ENCODE results near the gene ADNP. TPM values are rescaled to one million over a fixed set of nuclear protein-coding genes. Genes with fewer than 3 reads are reported as not detected.
"Not testable (repeated sequence)": the region's sequence is repeated elsewhere in the genome, so short reads cannot be mapped to it uniquely, and the experiment has no call there.

The ADNP gene
- 22.5 TPM for total RNA-seq

GRCh38 chr20:50931306-50932015 is at the start of gene ADNP:
ADNP (minus strand) TSS chr20:50931437; CDS start chr20:50903996, 27,441 bp downstream.
- Histone ChIP-seq H3K27me3 (no peaks in the 10 kb centered on the region), H3K27ac (peak within 1 kb of the TSS; percentile 99), H3K36me3 (peaks cover 19 to 25% of the 10 kb centered on the region in 2 donors), H3K4me3 (peak within 1 kb of the TSS; percentile 89 to 98), H3K4me1 (peaks cover 0 to 7% of the 10 kb centered on the region in 2 donors), H3K9me3 (no peaks in the 10 kb centered on the region)
- intact Hi-C loops (cut with DNase I), result loop anchor here (1.0 kb wide), 1 partner anchor 27 kb away; the partner anchor contains the start of genes DPM1 and MOCS3
- DNase-seq (ENCODE audit: low spot score in 2 of 2), result peak; percentile 73 to 95
- peak; percentile 75 to 96 (median 83) for TF ChIP-seq CTCF (IDR thresholded peaks at IDR 0.05)

- DNase-seq (ENCODE audit: low spot score in 2 of 2), result no peak
- H3K9me3 ChIP-seq, result no peaks in the 10 kb centered on the region
- TF ChIP-seq CTCF (IDR thresholded peaks at IDR 0.05), result no peak
- H3K27me3 ChIP-seq, result no peaks in the 10 kb centered on the region
- intact Hi-C loops (cut with DNase I), result no loop called here
- H3K4me1 ChIP-seq, result no peaks in the 10 kb centered on the region
- no peaks in the 10 kb centered on the region for H3K36me3 ChIP-seq
- H3K27ac ChIP-seq, result no peak overlapping the region
- no peak overlapping the region for H3K4me3 ChIP-seq
These were observed 48.9 kb upstream of the ADNP start for GRCh38 chr20:50980071-50980681.

- H3K4me1 ChIP-seq; H3K9me3 ChIP-seq; H3K27me3 ChIP-seq; intact Hi-C loops (cut with DNase I); DNase-seq (ENCODE audit: low spot score in 2 of 2); H3K36me3 ChIP-seq; H3K27ac ChIP-seq; H3K4me3 ChIP-seq: not testable (repeated sequence)
These were observed 47.3 kb upstream of the ADNP start for GRCh38 chr20:50978533-50978932.

- Histone ChIP-seq H3K4me3 (no peak overlapping the region), H3K27me3 (no peaks in the 10 kb centered on the region), H3K27ac (no peak overlapping the region), H3K4me1 (no peaks in the 10 kb centered on the region), H3K9me3 (no peaks in the 10 kb centered on the region), H3K36me3 (no peaks in the 10 kb centered on the region)
- TF ChIP-seq CTCF (IDR thresholded peaks at IDR 0.05), result no peak
- DNase-seq (ENCODE audit: low spot score in 2 of 2), result peak in 1 of 2 donors; percentile 39
- intact Hi-C loops (cut with DNase I), result no loop called here
These were observed 46.1 kb upstream of the ADNP start for GRCh38 chr20:50977066-50978021.

GRCh38 chr20:50975701-50976330 is 44.6 kb upstream of the ADNP start:
- Histone ChIP-seq H3K27ac (no peak overlapping the region), H3K36me3 (no peaks in the 10 kb centered on the region), H3K4me3 (no peak overlapping the region), H3K4me1 (no peaks in the 10 kb centered on the region), H3K27me3 (no peaks in the 10 kb centered on the region), H3K9me3 (no peaks in the 10 kb centered on the region)
- peak in 1 of 2 donors; percentile 53 for DNase-seq (ENCODE audit: low spot score in 2 of 2)
- no peak for TF ChIP-seq CTCF (IDR thresholded peaks at IDR 0.05)
- intact Hi-C loops (cut with DNase I), result no loop called here
